ENCODE results near the gene ANKLE2. TPM values are rescaled to one million over a fixed set of nuclear protein-coding genes. Genes with fewer than 3 reads are reported as not detected.

Gene ANKLE2
- polyA plus RNA-seq, 1 of the 3 experiments (the other 2 are of a cell fraction) = 55.1 TPM

- ChIA-PET CTCF (interaction anchor here (1.5 to 1.7 kb wide), 2 partner anchors 26 to 66 kb away, joined by 4 read pairs; no protein-coding TSS in a partner anchor), POLR2A (no interaction called here)
- Histone ChIP-seq H3K4me1 (ENCODE audit: control insufficient read depth in 1 of 2, insufficient read depth in 2 of 2, low read depth in 1 of 2, low read length in 1 of 2) (no peaks in the 10 kb centered on the region), H3K27me3 (ENCODE audit: insufficient read depth) (no peaks in the 10 kb centered on the region), H3K9ac (no peak overlapping the region), H3K4me2 (no peak overlapping the region), H3K4me3 (ENCODE audit: low read depth in 2 of 2, low read length in 1 of 2) (no peak overlapping the region), H3K79me2 (ENCODE audit: insufficient read depth) (no peaks in the 10 kb centered on the region), H3K27ac (ENCODE audit: low read depth in 2 of 2, low read length in 1 of 2) (no peak overlapping the region), H3K36me3 (replicated peaks in 1 of 2; ENCODE audit: control insufficient read depth in 1 of 2, insufficient read depth in 2 of 2, low read length in 1 of 2) (peaks cover 3 to 10% of the 10 kb centered on the region in 2 experiments), H4K20me1 (ENCODE audit: insufficient read depth) (no peaks in the 10 kb centered on the region; the same call in 1 of the 2 replicates), H3K9me2 (no peaks in the 10 kb centered on the region), H3F3A (replicated peaks; ENCODE audit: insufficient read depth) (no peaks in the 10 kb centered on the region), H2AFZ (ENCODE audit: low read depth) (no peak overlapping the region), H3K9me3 (no peaks in the 10 kb centered on the region)
- WGBS (ENCODE audit: low lambda C conversion rate) = 86% methylated on average over 3 of the region's 4 CpGs
- DNase-seq = no peak
- TF ChIP-seq YY1 (IDR thresholded peaks at IDR 0.05; ENCODE audit: low read depth) = no peak
- TF ChIP-seq GABPA (IDR thresholded peaks at IDR 0.05; ENCODE audit: low read depth) = no peak
- no peak for TF ChIP-seq MAX (IDR thresholded peaks at IDR 0.05; ENCODE audit: low read depth)
- TF ChIP-seq IRF3 (IDR thresholded peaks at IDR 0.05; ENCODE audit: low read depth, low read length) = no peak
- TF ChIP-seq NFIC (IDR thresholded peaks at IDR 0.05; ENCODE audit: borderline replicate concordance) = no peak
- no peak for TF ChIP-seq JUND (IDR thresholded peaks at IDR 0.05)
- no peak for TF ChIP-seq RAD21 (IDR thresholded peaks at IDR 0.05; ENCODE audit: low read length)
- TF ChIP-seq FOXM1 (IDR thresholded peaks at IDR 0.05; ENCODE audit: low read depth) = no peak
- no peak for TF ChIP-seq TEAD4 (IDR thresholded peaks at IDR 0.05; ENCODE audit: borderline replicate concordance, insufficient read depth)
- no peak for TF ChIP-seq SIN3A (IDR thresholded peaks at IDR 0.05; ENCODE audit: borderline replicate concordance, low read depth, low read length)
- no peak for TF ChIP-seq RXRA (IDR thresholded peaks at IDR 0.05; ENCODE audit: borderline replicate concordance, low read depth)
- TF ChIP-seq MEF2A (IDR thresholded peaks at IDR 0.05; ENCODE audit: borderline replicate concordance, low read depth) = no peak
- TF ChIP-seq REST (IDR thresholded peaks at IDR 0.05; ENCODE audit: low read depth, low read length) = no peak
- TF ChIP-seq POLR2AphosphoS5 (IDR thresholded peaks at IDR 0.05; ENCODE audit: low read depth, low read length) = no peak
- TF ChIP-seq USF1 (IDR thresholded peaks at IDR 0.05; ENCODE audit: borderline replicate concordance, low read depth) = no peak
- TF ChIP-seq RFX5 (IDR thresholded peaks at IDR 0.05; ENCODE audit: low read length) = no peak
These were observed 59.0 kb downstream of the ANKLE2 start for GRCh38 chr12:132702640-132703039.

Measured in SK-N-SH (cell line).